Stimulated activated CD4-positive, alpha-beta T cell treated with anti-CD3 and anti-CD28 coated beads, Interleukin-15, amount 100 ng/mL, for 1 hour (primary cell): ENCODE results near the gene CCN5.
"Not testable (repeated sequence)": the region's sequence is repeated elsewhere in the genome, so short reads cannot be mapped to it uniquely, and the experiment has no call there.

ENCODE experiments used
- DNase-seq, 2 donors: peaks; one replicate each; pipeline ENCODE4 v3.0.0-alpha.2; 2020; ENCODE audit warnings: low read depth in 1 of 2, low spot score in 1 of 2

CCN5 gene

GRCh38 chr20:44756011-44756688 is 41.0 kb downstream of the CCN5 start:
- no peak for DNase-seq

GRCh38 chr20:44756956-44757355 is 41.8 kb downstream of the CCN5 start:
- no peak for DNase-seq

GRCh38 chr20:44758247-44759101 is 43.3 kb downstream of the CCN5 start:
- DNase-seq = no peak

- DNase-seq = no peak
These were observed 44.4 kb downstream of the CCN5 start for GRCh38 chr20:44759595-44759994.

- DNase-seq = no peak
These were observed 46.3 kb downstream of the CCN5 start for GRCh38 chr20:44761423-44761822.

GRCh38 chr20:44762466-44763140 is 47.4 kb downstream of the CCN5 start:
- no peak for DNase-seq

GRCh38 chr20:44763798-44764197 is 48.6 kb downstream of the CCN5 start:
- not testable (repeated sequence) for DNase-seq

GRCh38 chr20:44765091-44765490 is 49.9 kb downstream of the CCN5 start:
- DNase-seq = no peak

- DNase-seq = no peak
These were observed 50.7 kb downstream of the CCN5 start for GRCh38 chr20:44765701-44766347.

GRCh38 chr20:44768256-44768655 is 53.1 kb downstream of the CCN5 start:
- no peak for DNase-seq

GRCh38 chr20:44768854-44769480 is 53.8 kb downstream of the CCN5 start:
- DNase-seq = no peak

GRCh38 chr20:44769481-44769863 is 54.3 kb downstream of the CCN5 start:
- DNase-seq = no peak

GRCh38 chr20:44770484-44771171 is 55.5 kb downstream of the CCN5 start:
- no peak for DNase-seq

GRCh38 chr20:44771172-44771535 is 56.0 kb downstream of the CCN5 start:
- no peak for DNase-seq

- no peak for DNase-seq
These were observed 57.5 kb downstream of the CCN5 start for GRCh38 chr20:44772636-44773035.

GRCh38 chr20:44773070-44773829 is 58.1 kb downstream of the CCN5 start:
- DNase-seq = no peak

GRCh38 chr20:44776980-44777379 is 61.8 kb downstream of the CCN5 start:
- DNase-seq = no peak
